H9 (cell line): ENCODE results near the gene NOS1AP. TPM values are rescaled to one million over a fixed set of nuclear protein-coding genes. Genes with fewer than 3 reads are reported as not detected.
A peak's percentile ranks its signal among the peaks of the same experiment; 100 is the strongest.

Experiments
- DNase-seq: peaks from one replicate; pipeline ENCODE4 v3.0.0-alpha.2; 2017
- H2AFZ ChIP-seq: one replicate; pipeline ENCODE4 v1.6.1; 2013; ENCODE audit warnings: mild to moderate bottlenecking, low read length, control low read depth, moderate library complexity
- H2AK5ac ChIP-seq: 2 replicates; pipeline ENCODE4 v1.6.1; 2013; ENCODE audit warnings: low read length, control low read depth, mixed read lengths; ENCODE audit not compliant: insufficient read length
- H2BK120ac ChIP-seq: one replicate; pipeline ENCODE4 v1.6.1; 2013; ENCODE audit warnings: low read depth, mild to moderate bottlenecking, low read length, control low read depth, inconsistent platforms; ENCODE audit not compliant: poor library complexity, severe bottlenecking
- H2BK12ac ChIP-seq: 2 replicates; pipeline ENCODE4 v1.6.1; 2013; ENCODE audit warnings: low read length, control low read depth, mixed read lengths, low read depth; ENCODE audit not compliant: insufficient read length
- H2BK15ac ChIP-seq: 2 replicates; pipeline ENCODE4 v1.6.1; 2013; ENCODE audit warnings: low read depth, low read length, control low read depth
- H2BK20ac ChIP-seq: one replicate; pipeline ENCODE4 v1.6.1; 2013; ENCODE audit warnings: low read depth, mild to moderate bottlenecking, low read length, control low read depth, inconsistent platforms; ENCODE audit not compliant: poor library complexity, severe bottlenecking
- H2BK5ac ChIP-seq: 2 replicates; pipeline ENCODE4 v1.6.1; 2013; ENCODE audit warnings: low read length, control low read depth, mixed read lengths; ENCODE audit not compliant: insufficient read length
- H3K14ac ChIP-seq: 2 replicates; pipeline ENCODE4 v1.6.1; 2013; ENCODE audit warnings: low read length, control low read depth; ENCODE audit not compliant: insufficient read depth
- H3K18ac ChIP-seq: 2 replicates; pipeline ENCODE4 v1.6.1; 2013; ENCODE audit warnings: low read depth, mild to moderate bottlenecking, mixed read lengths, low read length, control low read depth; ENCODE audit not compliant: insufficient read length
- H3K23ac ChIP-seq: 2 replicates; pipeline ENCODE4 v1.6.1; 2013; ENCODE audit warnings: low read length, control low read depth, mixed read lengths, low read depth; ENCODE audit not compliant: insufficient read length
- H3K23me2 ChIP-seq: 2 replicates; pipeline ENCODE4 v1.6.1; 2013; ENCODE audit warnings: low read depth, mild to moderate bottlenecking, mixed read lengths, low read length, control low read depth; ENCODE audit not compliant: insufficient read length, poor library complexity, severe bottlenecking
- H3K27ac ChIP-seq: 2 replicates; pipeline ENCODE4 v1.5.1; 2013; ENCODE audit warnings: low read length, control low read depth, mixed read lengths, low read depth; ENCODE audit not compliant: insufficient read length
- H3K27me3 ChIP-seq: 2 replicates; pipeline ENCODE4 v1.6.1; 2013; ENCODE audit warnings: low read length, control low read depth, inconsistent platforms; ENCODE audit not compliant: insufficient read depth
- H3K4ac ChIP-seq: 2 replicates; pipeline ENCODE4 v1.6.1; 2013; ENCODE audit warnings: low read depth, mild to moderate bottlenecking, control low read depth, inconsistent platforms, low read length, moderate library complexity
- H3K4me1 ChIP-seq: 2 replicates; pipeline ENCODE4 v1.6.1; 2013; ENCODE audit warnings: low read length, control low read depth, inconsistent platforms; ENCODE audit not compliant: insufficient read depth
- H3K4me2 ChIP-seq: 2 replicates; pipeline ENCODE4 v1.6.1; 2013; ENCODE audit warnings: low read length, control low read depth, mixed read lengths; ENCODE audit not compliant: insufficient read length, insufficient read depth
- H3K56ac ChIP-seq: 2 replicates; pipeline ENCODE4 v1.6.1; 2013; ENCODE audit warnings: low read depth, mild to moderate bottlenecking, mixed read lengths, low read length, control low read depth; ENCODE audit not compliant: insufficient read length
- H3K79me1 ChIP-seq: 2 replicates; pipeline ENCODE4 v1.6.1; 2013; ENCODE audit warnings: low read depth, mild to moderate bottlenecking, moderate library complexity, low read length, control low read depth, inconsistent platforms; ENCODE audit not compliant: insufficient read depth, poor library complexity, severe bottlenecking
- H3K79me2 ChIP-seq: 2 replicates; pipeline ENCODE4 v1.6.1; 2013; ENCODE audit warnings: low read length, control low read depth, inconsistent platforms; ENCODE audit not compliant: insufficient read depth
- H3K9ac ChIP-seq: 2 replicates; pipeline ENCODE4 v1.6.1; 2013; ENCODE audit warnings: low read length, control low read depth, mixed read lengths; ENCODE audit not compliant: insufficient read length; ENCODE audit errors: extremely low read depth
- H3K9me3 ChIP-seq: one replicate; pipeline ENCODE4 v1.6.1; 2013; ENCODE audit warnings: low read depth, low read length, inconsistent platforms; ENCODE audit not compliant: control insufficient read depth
- H3T11ph ChIP-seq: one replicate; pipeline ENCODE4 v1.6.1; 2013; ENCODE audit warnings: mild to moderate bottlenecking, low read length, control low read depth, inconsistent platforms
- H4K20me1 ChIP-seq: one replicate; pipeline ENCODE4 v1.6.1; 2013; ENCODE audit not compliant: control insufficient read depth, insufficient read length, insufficient read depth
- H4K5ac ChIP-seq: 2 replicates; pipeline ENCODE4 v1.6.1; 2013; ENCODE audit warnings: low read depth, mild to moderate bottlenecking, mixed read lengths, low read length, control low read depth; ENCODE audit not compliant: insufficient read length
- H4K8ac ChIP-seq: replicated peaks from 2 replicates; pipeline ENCODE4 v1.6.1; 2013; ENCODE audit warnings: low read length, control low read depth, mixed read lengths, low read depth; ENCODE audit not compliant: insufficient read length
- H4K91ac ChIP-seq: 2 replicates; pipeline ENCODE4 v1.6.1; 2013; ENCODE audit warnings: low read depth, mild to moderate bottlenecking, moderate library complexity, mixed read lengths, low read length, control low read depth; ENCODE audit not compliant: insufficient read length
- H3K27ac Mint-ChIP-seq, 3 experiments: 2 replicates in 2 of 3; 3 replicates in 1 of 3; pipeline ENCODE4 v1.8.0; 2020 to 2021; ENCODE audit warnings: mixed read lengths in 3 of 3, mild to moderate bottlenecking in 1 of 3, moderate library complexity in 1 of 3
- H3K27me3 Mint-ChIP-seq: 2 replicates; pipeline ENCODE4 v1.8.0; 2021; ENCODE audit warnings: low read depth, mild to moderate bottlenecking, moderate library complexity, mixed read lengths
- H3K36me3 Mint-ChIP-seq, 3 experiments: 2 replicates in 2 of 3; 3 replicates in 1 of 3; pipeline ENCODE4 v1.8.0; 2020 to 2021; ENCODE audit warnings: low read depth in 3 of 3, mixed read lengths in 3 of 3; ENCODE audit not compliant: insufficient read depth in 1 of 3
- H3K4me1 Mint-ChIP-seq, 2 experiments: 2 replicates each; pipeline ENCODE4 v1.8.0; 2020; ENCODE audit warnings: mixed read lengths in 2 of 2
- H3K4me3 Mint-ChIP-seq, 2 experiments: 2 replicates in 1 of 2; 3 replicates in 1 of 2; pipeline ENCODE4 v1.8.0; 2020 to 2021; ENCODE audit warnings: mild to moderate bottlenecking in 2 of 2, mixed read lengths in 2 of 2, moderate library complexity in 1 of 2
- H3K9me3 Mint-ChIP-seq, 2 experiments: 2 replicates in 1 of 2; 3 replicates in 1 of 2; pipeline ENCODE4 v1.8.0; 2020; ENCODE audit warnings: mild to moderate bottlenecking in 2 of 2, mixed read lengths in 2 of 2, moderate library complexity in 1 of 2
- CTCF ChIP-seq: fragments of 200-600 bp; sonication (generic); conservative IDR thresholded peaks from 3 replicates; pipeline ENCODE4 v1.8.0; 2021; ENCODE audit warnings: antibody characterized with exemption, mild to moderate bottlenecking
- total RNA-seq: library from RNA; stranded (reverse); gene quantifications from 2 replicates; pipeline ENCODE4 v1.2.1, GENCODE V29; 2021

Gene NOS1AP
- total RNA-seq, 1 experiment from 2014 or later = 8.4 TPM

- no peak overlapping the region for H2BK5ac ChIP-seq
- Mint-ChIP-seq H3K9me3 (no peaks in the 10 kb centered on the region), H3K36me3 (no peaks in the 10 kb centered on the region), H3K27me3 (no peaks in the 10 kb centered on the region), H3K4me3 (0 out of 5 replicates have a peak overlapping the region, but pooled peaks of 1 of the 2 experiments have one; percentile 4), H3K27ac (peak overlapping the region in 1 of 3 experiments; percentile 46; a peak in 1 of 7 replicates), H3K4me1 (peaks cover 25 to 28% of the 10 kb centered on the region in 2 experiments)
- no peak overlapping the region for H2BK12ac ChIP-seq
- H3K4me2 ChIP-seq = no peak overlapping the region
- no peak overlapping the region for H2BK15ac ChIP-seq
- no peak overlapping the region for H3K14ac ChIP-seq
- H4K8ac ChIP-seq = no peak overlapping the region
- no peaks in the 10 kb centered on the region for H3K27me3 ChIP-seq
- H4K5ac ChIP-seq = no peak overlapping the region
- no peak overlapping the region for H2BK120ac ChIP-seq
- no peak for DNase-seq
- no peak overlapping the region for H3K18ac ChIP-seq
- no peak overlapping the region for H3T11ph ChIP-seq
- no peak overlapping the region for H3K9ac ChIP-seq
- H3K9me3 ChIP-seq = no peaks in the 10 kb centered on the region
- H3K79me2 ChIP-seq = no peaks in the 10 kb centered on the region; the same call in 1 of the 2 replicates
- peaks cover 5% of the 10 kb centered on the region; the same call in 1 of the 2 replicates for H3K4me1 ChIP-seq
- no peak overlapping the region for H3K23ac ChIP-seq
- H2AFZ ChIP-seq = no peak overlapping the region
- H3K79me1 ChIP-seq = no peaks in the 10 kb centered on the region
- no peak overlapping the region for H3K4ac ChIP-seq
- no peak overlapping the region for H3K56ac ChIP-seq
- no peak overlapping the region for H2BK20ac ChIP-seq
- H3K23me2 ChIP-seq = no peaks in the 10 kb centered on the region
- no peak overlapping the region for H4K91ac ChIP-seq
- no peak overlapping the region for H3K27ac ChIP-seq
- no peak overlapping the region for H2AK5ac ChIP-seq
- H4K20me1 ChIP-seq = no peaks in the 10 kb centered on the region
- TF ChIP-seq CTCF = no peak
Observed at GRCh38 chr1:162192306-162192678, 122.8 kb downstream of the NOS1AP start.
